ACC112 (cell line): ENCODE results near the gene ADSS1.

Experiments
- H2AFZ ChIP-seq: fragments of 200-600 bp; sonication (generic); one replicate; pipeline ENCODE4 v1.6.0; 2017; ENCODE audit warnings: antibody characterized with exemption, low read length; ENCODE audit not compliant: unreplicated experiment
- H3K27ac ChIP-seq: fragments of 200-600 bp; sonication (generic); 2 replicates; pipeline ENCODE4 v1.5.1; 2014; ENCODE audit warnings: low read depth, mild to moderate bottlenecking, antibody characterized with exemption, low read length, moderate library complexity
- H3K27me3 ChIP-seq: fragments of 200-600 bp; sonication (generic); 2 replicates; pipeline ENCODE4 v1.6.1; 2014; ENCODE audit warnings: mild to moderate bottlenecking, antibody characterized with exemption, low read length, moderate library complexity, mixed read lengths; ENCODE audit not compliant: insufficient read depth
- H3K36me3 ChIP-seq: fragments of 200-600 bp; sonication (generic); 2 replicates; pipeline ENCODE4 v1.6.1; 2016; ENCODE audit warnings: mild to moderate bottlenecking, antibody characterized with exemption, low read length, moderate library complexity, mixed read lengths; ENCODE audit not compliant: insufficient read depth
- H3K4me1 ChIP-seq: fragments of 200-600 bp; sonication (generic); one replicate; pipeline ENCODE4 v1.6.1; 2016; ENCODE audit warnings: low read length, mixed read lengths; ENCODE audit not compliant: insufficient read depth, unreplicated experiment, control insufficient read depth
- H3K4me3 ChIP-seq: fragments of 200-600 bp; sonication (generic); 2 replicates; pipeline ENCODE4 v1.5.1; 2014; ENCODE audit warnings: mild to moderate bottlenecking, low read depth, low read length
- H3K79me2 ChIP-seq: fragments of 200-600 bp; sonication (generic); one replicate; pipeline ENCODE4 v1.6.0; 2016; ENCODE audit warnings: low read length; ENCODE audit not compliant: control insufficient read depth, unreplicated experiment, insufficient read depth

ADSS1 gene

GRCh38 chr14:104785708-104786080, 61.7 kb downstream of the ADSS1 start:
- H3K4me1 ChIP-seq: no peaks in the 10 kb centered on the region
- H3K79me2 ChIP-seq: peaks cover 38% of the 10 kb centered on the region
- no peak overlapping the region for H2AFZ ChIP-seq
- H3K27me3 ChIP-seq: no peaks in the 10 kb centered on the region
- no peaks in the 10 kb centered on the region for H3K36me3 ChIP-seq
- no peak overlapping the region for H3K4me3 ChIP-seq
- H3K27ac ChIP-seq: no peak overlapping the region

GRCh38 chr14:104786091-104786586, 62.1 kb downstream of the ADSS1 start:
- Histone ChIP-seq H3K79me2 (peaks cover 40% of the 10 kb centered on the region), H3K4me3 (no peak overlapping the region), H2AFZ (no peak overlapping the region), H3K36me3 (no peaks in the 10 kb centered on the region), H3K27ac (no peak overlapping the region), H3K27me3 (no peaks in the 10 kb centered on the region), H3K4me1 (no peaks in the 10 kb centered on the region)

GRCh38 chr14:104786726-104787675, 63.0 kb downstream of the ADSS1 start:
- Histone ChIP-seq H3K79me2 (peaks cover 46% of the 10 kb centered on the region), H3K4me3 (no peak overlapping the region), H2AFZ (no peak overlapping the region), H3K36me3 (no peaks in the 10 kb centered on the region), H3K4me1 (no peaks in the 10 kb centered on the region), H3K27me3 (no peaks in the 10 kb centered on the region), H3K27ac (no peak overlapping the region)

- Histone ChIP-seq H3K27me3 (no peaks in the 10 kb centered on the region), H3K36me3 (no peaks in the 10 kb centered on the region), H3K79me2 (peaks cover 53% of the 10 kb centered on the region), H3K4me1 (peaks cover under 1% of the 10 kb centered on the region), H2AFZ (no peak overlapping the region), H3K4me3 (no peak overlapping the region), H3K27ac (no peak overlapping the region)
Observed at GRCh38 chr14:104787736-104788135, 63.7 kb downstream of the ADSS1 start.

GRCh38 chr14:104788161-104788818, 64.3 kb downstream of the ADSS1 start:
- Histone ChIP-seq H3K27me3 (no peaks in the 10 kb centered on the region), H3K27ac (no peak overlapping the region), H2AFZ (no peak overlapping the region), H3K4me3 (no peak overlapping the region), H3K79me2 (peaks cover 59% of the 10 kb centered on the region), H3K4me1 (peaks cover 6% of the 10 kb centered on the region), H3K36me3 (no peaks in the 10 kb centered on the region)

- H3K27ac ChIP-seq: no peak overlapping the region
- no peaks in the 10 kb centered on the region for H3K36me3 ChIP-seq
- H3K4me1 ChIP-seq: peaks cover 13% of the 10 kb centered on the region
- H2AFZ ChIP-seq: no peak overlapping the region
- H3K79me2 ChIP-seq: peaks cover 64% of the 10 kb centered on the region
- no peaks in the 10 kb centered on the region for H3K27me3 ChIP-seq
- no peak overlapping the region for H3K4me3 ChIP-seq
Observed at GRCh38 chr14:104788873-104789663, 65.0 kb downstream of the ADSS1 start.

- H3K79me2 ChIP-seq: peaks cover 69% of the 10 kb centered on the region
- no peak overlapping the region for H2AFZ ChIP-seq
- peaks cover 15% of the 10 kb centered on the region for H3K4me1 ChIP-seq
- H3K36me3 ChIP-seq: no peaks in the 10 kb centered on the region
- no peaks in the 10 kb centered on the region for H3K27me3 ChIP-seq
- no peak overlapping the region for H3K27ac ChIP-seq
- no peak overlapping the region for H3K4me3 ChIP-seq
Observed at GRCh38 chr14:104789752-104790743, 66.0 kb downstream of the ADSS1 start.

GRCh38 chr14:104791425-104791824, 67.4 kb downstream of the ADSS1 start:
- Histone ChIP-seq H3K4me3 (no peak overlapping the region), H3K4me1 (peaks cover 20% of the 10 kb centered on the region), H3K27me3 (no peaks in the 10 kb centered on the region), H3K27ac (no peak overlapping the region), H3K36me3 (no peaks in the 10 kb centered on the region), H3K79me2 (peaks cover 70% of the 10 kb centered on the region), H2AFZ (no peak overlapping the region)

GRCh38 chr14:104792101-104792884, 68.3 kb downstream of the ADSS1 start:
- Histone ChIP-seq H3K27ac (no peak overlapping the region), H3K4me3 (no peak overlapping the region), H3K79me2 (peaks cover 66% of the 10 kb centered on the region)

More at GRCh38 chr14:104792101-104792884, 68.3 kb downstream of the ADSS1 start:
- Histone ChIP-seq H3K4me1 (peaks cover 20% of the 10 kb centered on the region), H3K27me3 (no peaks in the 10 kb centered on the region), H2AFZ (no peak overlapping the region), H3K36me3 (no peaks in the 10 kb centered on the region)
